A549 (cell line): ENCODE measurements around the gene CPNE4.

Experiments used
- BHLHE40 ChIP-seq: IDR thresholded peaks from 2 replicates; pipeline ENCODE4 v1.6.1; 2012; ENCODE audit warnings: low read depth, low read length, inconsistent platforms
- CTCF ChIP-seq: fragments of >200 bp; sonication (Bioruptor Twin); formaldehyde crosslinking; IDR thresholded peaks from 3 replicates; pipeline ENCODE4 v1.5.1; 2016
- ELK1 ChIP-seq: fragments of 150-350 bp; IDR thresholded peaks from 2 replicates; pipeline ENCODE4 v1.6.1; 2014; ENCODE audit warnings: low read depth, mild to moderate bottlenecking, low read length
- EP300 ChIP-seq, 2 experiments: fragments of >200 bp; sonication (Bioruptor Twin); formaldehyde crosslinking; IDR thresholded peaks; 2 replicates in 1 of 2; 3 replicates in 1 of 2; pipeline ENCODE4 v1.6.1; 2016 to 2017
- JUNB ChIP-seq: fragments of >200 bp; sonication (Bioruptor Twin); formaldehyde crosslinking; IDR thresholded peaks from 2 replicates; pipeline ENCODE4 v1.6.1; 2016
- NPAS2 ChIP-seq: fragments of 250-450 bp; sonication (Bioruptor Pico); IDR thresholded peaks from 2 replicates; pipeline ENCODE4 v1.8.0; 2022; ENCODE audit warnings: mild to moderate bottlenecking, moderate library complexity, borderline replicate concordance
- NR3C1 ChIP-seq: fragments of >200 bp; sonication (Bioruptor Twin); formaldehyde crosslinking; IDR thresholded peaks from 3 replicates; pipeline ENCODE4 v1.6.1; 2017
- PBX3 ChIP-seq: IDR thresholded peaks from 2 replicates; pipeline ENCODE4 v1.6.1; 2012
- ZFP36 ChIP-seq: fragments of 450-650 bp; IDR thresholded peaks from 2 replicates; pipeline ENCODE4 v1.6.1; 2014; ENCODE audit warnings: borderline replicate concordance; ENCODE audit not compliant: partially characterized antibody

- TF ChIP-seq ELK1 (no peak), JUNB (no peak), CTCF (no peak), NR3C1 (no peak), EP300 (IDR thresholded peaks at IDR 0.05) (no peak), BHLHE40 (no peak), NPAS2 (CRISPR knock-in tag) (no peak), PBX3 (no peak), ZFP36 (no peak)
Measured at GRCh38 chr3:132009241-132009640, 25.6 kb downstream of the CPNE4 start.
